Nephron progenitor cell (in vitro differentiated cells): ENCODE results near the gene EML1.
A peak's percentile ranks its signal among the peaks of the same experiment; 100 is the strongest.

Experiments
- DNase-seq: peaks from one replicate; pipeline ENCODE4 v3.0.0; 2021
- H3K27ac Mint-ChIP-seq: 2 replicates; pipeline ENCODE4 v1.8.0; 2021; ENCODE audit warnings: mild to moderate bottlenecking, moderate library complexity, mixed read lengths
- H3K27me3 Mint-ChIP-seq: 2 replicates; pipeline ENCODE4 v1.8.0; 2021; ENCODE audit warnings: mild to moderate bottlenecking, low read depth, mixed read lengths; ENCODE audit not compliant: poor library complexity
- H3K36me3 Mint-ChIP-seq: 2 replicates; pipeline ENCODE4 v1.8.0; 2021; ENCODE audit warnings: low read depth, mixed read lengths
- H3K4me1 Mint-ChIP-seq: 2 replicates; pipeline ENCODE4 v1.8.0; 2021; ENCODE audit warnings: mixed read lengths
- H3K4me3 Mint-ChIP-seq: 2 replicates; pipeline ENCODE4 v1.8.0; 2021; ENCODE audit warnings: mild to moderate bottlenecking, moderate library complexity, mixed read lengths
- H3K9me3 Mint-ChIP-seq: 2 replicates; pipeline ENCODE4 v1.8.0; 2021; ENCODE audit warnings: mild to moderate bottlenecking, moderate library complexity, mixed read lengths
- TF ChIP-seq, protein P1 (sequence below): fragments of 200-600 bp; sonication (generic); IDR thresholded peaks from 2 replicates; pipeline ENCODE4 v1.5.0; 2021; ENCODE audit warnings: antibody characterized with exemption

EML1 gene

DNA sequence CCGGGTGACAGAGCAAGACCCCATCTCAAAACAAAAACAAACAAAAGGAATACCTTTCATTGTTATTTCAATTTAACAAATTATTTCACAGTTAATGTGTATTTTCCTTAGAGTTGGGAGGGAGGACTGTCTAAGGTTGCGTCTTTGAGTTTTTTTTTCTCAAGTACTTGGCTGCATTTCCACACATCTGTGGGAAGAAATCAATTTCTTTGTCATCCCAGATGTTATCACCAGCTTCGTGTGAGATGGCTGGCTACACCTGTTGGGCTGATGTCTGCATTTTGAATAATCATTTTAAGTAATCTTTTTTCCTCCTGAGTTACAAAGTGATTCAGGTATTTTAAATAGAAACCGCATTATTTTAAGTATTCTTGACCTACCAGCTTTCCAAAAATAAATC lies 59.4 kb downstream of the EML1 start:
- H3K27me3 Mint-ChIP-seq = peaks cover 6% of the 10 kb centered on the region
- TF ChIP-seq, protein P1, sequence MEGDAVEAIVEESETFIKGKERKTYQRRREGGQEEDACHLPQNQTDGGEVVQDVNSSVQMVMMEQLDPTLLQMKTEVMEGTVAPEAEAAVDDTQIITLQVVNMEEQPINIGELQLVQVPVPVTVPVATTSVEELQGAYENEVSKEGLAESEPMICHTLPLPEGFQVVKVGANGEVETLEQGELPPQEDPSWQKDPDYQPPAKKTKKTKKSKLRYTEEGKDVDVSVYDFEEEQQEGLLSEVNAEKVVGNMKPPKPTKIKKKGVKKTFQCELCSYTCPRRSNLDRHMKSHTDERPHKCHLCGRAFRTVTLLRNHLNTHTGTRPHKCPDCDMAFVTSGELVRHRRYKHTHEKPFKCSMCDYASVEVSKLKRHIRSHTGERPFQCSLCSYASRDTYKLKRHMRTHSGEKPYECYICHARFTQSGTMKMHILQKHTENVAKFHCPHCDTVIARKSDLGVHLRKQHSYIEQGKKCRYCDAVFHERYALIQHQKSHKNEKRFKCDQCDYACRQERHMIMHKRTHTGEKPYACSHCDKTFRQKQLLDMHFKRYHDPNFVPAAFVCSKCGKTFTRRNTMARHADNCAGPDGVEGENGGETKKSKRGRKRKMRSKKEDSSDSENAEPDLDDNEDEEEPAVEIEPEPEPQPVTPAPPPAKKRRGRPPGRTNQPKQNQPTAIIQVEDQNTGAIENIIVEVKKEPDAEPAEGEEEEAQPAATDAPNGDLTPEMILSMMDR = no peak
- H3K4me1 Mint-ChIP-seq = peaks cover 8% of the 10 kb centered on the region
- no peak overlapping the region for H3K4me3 Mint-ChIP-seq
- no peak for DNase-seq
- peaks cover 10% of the 10 kb centered on the region for H3K9me3 Mint-ChIP-seq
- peaks cover 34% of the 10 kb centered on the region for H3K36me3 Mint-ChIP-seq
- no peak overlapping the region for H3K27ac Mint-ChIP-seq

DNA sequence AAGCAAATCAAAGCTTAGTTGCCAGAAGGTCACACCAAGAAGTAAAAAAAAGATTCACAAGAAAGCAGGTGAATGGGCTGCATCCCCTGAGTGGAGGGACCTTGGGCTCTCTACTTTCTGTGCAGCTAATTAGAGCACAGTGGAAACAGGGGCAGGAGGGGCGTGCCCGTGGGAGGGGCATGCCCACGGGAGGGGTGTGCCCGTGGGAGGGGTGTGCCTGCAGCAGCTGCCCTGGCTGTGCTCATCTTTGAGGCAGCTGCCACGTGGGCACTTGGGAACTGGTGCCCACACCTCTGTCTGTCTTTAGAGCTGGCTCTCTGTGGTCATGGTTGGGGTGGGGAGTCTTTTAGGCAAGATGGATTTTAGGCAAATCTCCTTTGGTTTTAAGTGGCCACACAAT lies 60.0 kb downstream of the EML1 start:
- DNase-seq = no peak
- Mint-ChIP-seq H3K4me1 (peaks cover 8% of the 10 kb centered on the region), H3K27ac (no peak overlapping the region), H3K36me3 (peaks cover 29% of the 10 kb centered on the region), H3K27me3 (peaks cover 6% of the 10 kb centered on the region), H3K4me3 (no peak overlapping the region), H3K9me3 (peaks cover 4% of the 10 kb centered on the region)
- TF ChIP-seq, protein P1 = no peak

DNA sequence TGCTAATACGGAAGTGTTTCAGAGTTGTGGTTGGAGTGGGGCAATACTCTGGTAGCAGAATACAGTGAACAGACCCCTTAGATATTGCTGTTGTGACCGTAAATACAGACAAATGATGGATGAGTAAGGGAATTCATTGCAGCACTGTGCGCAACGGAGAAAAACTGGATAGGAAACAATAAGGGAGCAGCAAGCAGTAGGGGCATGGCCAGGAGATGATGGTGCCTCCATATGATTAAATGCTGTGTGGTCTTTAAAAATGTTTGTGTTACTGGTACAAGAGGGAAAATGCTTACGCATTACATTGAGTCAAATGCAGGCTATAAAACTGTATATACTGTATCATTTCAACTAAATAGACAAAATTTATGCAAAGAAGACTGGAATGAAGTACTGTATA lies 61.6 kb downstream of the EML1 start:
- H3K4me3 Mint-ChIP-seq = no peak overlapping the region
- peaks cover 6% of the 10 kb centered on the region for H3K27me3 Mint-ChIP-seq
- H3K36me3 Mint-ChIP-seq = peaks cover 23% of the 10 kb centered on the region
- TF ChIP-seq, protein P1 = no peak
- H3K27ac Mint-ChIP-seq = peak overlapping the region; percentile 5
- H3K9me3 Mint-ChIP-seq = no peaks in the 10 kb centered on the region
- H3K4me1 Mint-ChIP-seq = peaks cover 8% of the 10 kb centered on the region
- DNase-seq = no peak

DNA sequence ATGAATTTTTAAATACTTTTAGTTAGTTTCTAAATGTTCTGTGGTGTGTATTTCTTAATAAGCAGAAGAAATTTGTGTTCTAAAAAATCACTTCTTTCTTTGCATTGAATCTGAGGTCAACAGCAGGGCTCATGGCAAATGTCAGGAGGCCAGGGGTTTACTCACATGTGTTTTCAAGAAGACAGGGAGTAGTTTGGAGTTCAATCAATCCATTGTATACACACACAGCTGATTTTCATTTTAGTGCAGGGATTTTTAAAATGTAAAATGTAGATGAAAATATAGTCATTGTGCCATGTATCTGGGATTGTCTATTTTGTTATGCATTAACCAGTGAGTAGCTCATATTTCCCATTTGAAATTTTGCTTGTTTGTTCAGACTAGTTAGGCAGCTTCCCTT lies 62.1 kb downstream of the EML1 start:
- Mint-ChIP-seq H3K4me3 (no peak overlapping the region), H3K27ac (no peak overlapping the region), H3K4me1 (peaks cover 7% of the 10 kb centered on the region), H3K9me3 (no peaks in the 10 kb centered on the region), H3K36me3 (peaks cover 23% of the 10 kb centered on the region), H3K27me3 (peaks cover 6% of the 10 kb centered on the region)
- no peak for DNase-seq
- TF ChIP-seq, protein P1 = no peak

DNA sequence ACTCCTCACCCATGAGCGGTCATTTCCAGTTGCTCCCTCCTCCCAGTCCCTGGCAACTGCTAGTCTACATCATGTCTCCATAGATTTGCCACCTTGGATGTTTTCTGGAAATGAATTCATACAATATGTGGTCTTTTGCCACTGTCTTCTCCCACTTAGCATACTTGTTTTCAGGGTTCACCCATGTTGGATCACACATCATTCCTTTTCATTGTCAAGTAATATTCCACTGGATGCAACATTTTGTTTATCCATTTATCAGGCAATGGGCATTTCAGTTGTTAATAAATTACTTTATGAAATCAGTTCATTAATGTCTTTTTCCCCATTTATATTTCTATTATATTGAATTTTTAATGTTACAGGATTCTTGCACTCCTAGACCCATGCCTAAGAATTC lies 64.3 kb downstream of the EML1 start:
- TF ChIP-seq, protein P1 = no peak
- H3K4me1 Mint-ChIP-seq = no peaks in the 10 kb centered on the region
- no peak overlapping the region for H3K27ac Mint-ChIP-seq
- no peak for DNase-seq
- H3K36me3 Mint-ChIP-seq = peaks cover 9% of the 10 kb centered on the region
- H3K9me3 Mint-ChIP-seq = no peaks in the 10 kb centered on the region
- no peak overlapping the region for H3K4me3 Mint-ChIP-seq
- H3K27me3 Mint-ChIP-seq = no peaks in the 10 kb centered on the region

DNA sequence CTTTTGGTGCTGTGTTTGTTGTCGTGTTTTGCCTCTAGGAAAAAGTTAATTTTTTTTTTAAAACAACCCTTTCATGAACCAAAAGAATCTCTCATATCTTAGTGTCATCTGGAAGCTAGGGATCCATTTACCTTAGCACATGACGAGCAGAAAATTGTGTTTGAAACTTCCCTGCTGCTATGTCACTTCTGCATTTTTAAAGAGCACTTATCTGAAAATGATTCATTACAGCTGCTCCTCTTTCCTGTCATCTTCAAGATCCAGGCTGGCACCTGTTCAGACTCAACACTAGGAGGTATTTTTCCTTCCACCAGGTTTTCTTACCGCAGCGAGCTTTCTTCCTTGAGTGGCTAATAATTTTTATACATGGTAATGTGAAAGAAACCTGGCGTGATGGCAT lies 67.0 kb downstream of the EML1 start:
- H3K27ac Mint-ChIP-seq = no peak overlapping the region
- TF ChIP-seq, protein P1 = no peak
- DNase-seq = no peak
- peaks cover 18% of the 10 kb centered on the region for H3K36me3 Mint-ChIP-seq
- H3K9me3 Mint-ChIP-seq = no peaks in the 10 kb centered on the region
- no peaks in the 10 kb centered on the region for H3K27me3 Mint-ChIP-seq
- no peak overlapping the region for H3K4me3 Mint-ChIP-seq
- no peaks in the 10 kb centered on the region for H3K4me1 Mint-ChIP-seq
